K562 (cell line): ENCODE results near the gene HIP1R. TPM values are rescaled to one million over a fixed set of nuclear protein-coding genes. Genes with fewer than 3 reads are reported as not detected.

ENCODE experiments used
- ATAC-seq: fragments of 200-7000 bp; cut with Tn5 transposase; 3 replicates; pipeline ENCODE4 v1.9.1; 2020; ENCODE audit warnings: moderate library complexity
- BruUV-seq: library from RNA; stranded (reverse); fragments of 400-500 nt; replicated peaks from 2 replicates; lab custom pipeline; 2021; lab: Mats Ljungman, UMichigan
- CTCF ChIA-PET: fragments of 300-600 bp; formaldehyde crosslinking; extraction: SDS; loops from one replicate; lab custom pipeline; 2021; ENCODE audit warnings: low intra/inter-chr PET ratio; lab: Yijun Ruan, JAX
- POLR2A ChIA-PET: fragments of 300-600, 350-650 bp; sonication (Branson Sonifier 250); formaldehyde crosslinking; extraction: SDS; loops from one replicate; lab custom pipeline; 2021; ENCODE audit warnings: antibody characterized with exemption, inconsistent platforms; lab: Yijun Ruan, JAX
- DNase-seq, 4 experiments: peaks; one replicate each; pipeline versions ENCODE4 v3.0.0 to v3.0.0-alpha.2; 2011 to 2018; ENCODE audit warnings: low spot score in 3 of 4, mixed read lengths in 3 of 4; ENCODE audit errors: extremely low read depth in 1 of 4
- FAIRE-seq: peaks from 2 replicates; lab custom pipeline; 2011; peaks lifted over from hg19 to GRCh38; lab: Jason Lieb, UNC
- H2AFZ ChIP-seq: 2 replicates; pipeline ENCODE4 v1.6.0; 2011; ENCODE audit warnings: low read depth, low read length, control low read depth, inconsistent platforms
- H3K27ac ChIP-seq: fragments of 200-600 bp; 3 replicates; pipeline ENCODE4 v1.8.0; 2011; ENCODE audit warnings: low read depth, mild to moderate bottlenecking, control low read depth, inconsistent platforms, low read length, moderate library complexity, mixed read lengths; ENCODE audit errors: extremely low read depth
- H3K27me3 ChIP-seq, 2 experiments: fragments of 300-600 bp in 1 of 2; 2 replicates in 1 of 2; 3 replicates in 1 of 2; pipeline versions ENCODE4 v1.6.0 to v1.8.0; 2011; ENCODE audit warnings: inconsistent platforms in 2 of 2, low read length in 2 of 2, mild to moderate bottlenecking in 1 of 2, mixed read lengths in 1 of 2, moderate library complexity in 1 of 2; ENCODE audit not compliant: control insufficient read depth in 2 of 2, insufficient read depth in 2 of 2
- H3K36me3 ChIP-seq: fragments of 300-600 bp; 3 replicates; pipeline ENCODE4 v1.8.0; 2011; ENCODE audit warnings: mild to moderate bottlenecking, low read length, inconsistent platforms; ENCODE audit not compliant: control insufficient read depth, insufficient read depth
- H3K4me1 ChIP-seq, 2 experiments: fragments of 200-600 bp in 1 of 2; replicated peaks in 1 of 2; 2 replicates in 1 of 2; 3 replicates in 1 of 2; pipeline versions ENCODE4 v1.5.1 to v1.8.0; 2011; ENCODE audit warnings: inconsistent platforms in 2 of 2, low read length in 2 of 2, mild to moderate bottlenecking in 1 of 2, mixed read lengths in 1 of 2, moderate library complexity in 1 of 2; ENCODE audit not compliant: control insufficient read depth in 2 of 2, insufficient read depth in 2 of 2
- H3K4me2 ChIP-seq: 2 replicates; pipeline ENCODE4 v1.6.1; 2011; ENCODE audit warnings: low read length, control low read depth, inconsistent platforms, mixed read lengths; ENCODE audit not compliant: insufficient read depth
- H3K4me3 ChIP-seq: fragments of 200-600 bp; sonication (generic), shearing (Covaris generic); 2 replicates; pipeline ENCODE4 v1.5.1; 2016; ENCODE audit warnings: control low read depth, inconsistent platforms
- H3K79me2 ChIP-seq: fragments of 200-600 bp; 3 replicates; pipeline ENCODE4 v1.8.0; 2011; ENCODE audit warnings: low read length, inconsistent platforms; ENCODE audit not compliant: control insufficient read depth, insufficient read depth
- H3K9ac ChIP-seq, 2 experiments: 2 replicates each; pipeline versions ENCODE4 v1.6.0 to v1.6.1; 2011; ENCODE audit warnings: low read depth in 2 of 2, low read length in 2 of 2, control low read depth in 1 of 2, inconsistent platforms in 1 of 2, mild to moderate bottlenecking in 1 of 2, mixed read lengths in 1 of 2; ENCODE audit not compliant: insufficient read depth in 1 of 2
- H3K9me1 ChIP-seq: one replicate; pipeline ENCODE4 v1.6.0; 2011; ENCODE audit warnings: inconsistent platforms, mild to moderate bottlenecking, low read length, moderate library complexity; ENCODE audit not compliant: control insufficient read depth, insufficient read depth
- H3K9me3 ChIP-seq: replicated peaks from 2 replicates; pipeline ENCODE4 v1.5.1; 2011; ENCODE audit warnings: low read depth, low read length, inconsistent platforms; ENCODE audit not compliant: control insufficient read depth, insufficient read depth
- H4K20me1 ChIP-seq: replicated peaks from 2 replicates; pipeline ENCODE4 v1.6.1; 2011; ENCODE audit warnings: low read length, inconsistent platforms, mixed read lengths; ENCODE audit not compliant: control insufficient read depth, insufficient read depth
- AFF4 ChIP-seq: sonication (generic); formaldehyde crosslinking; IDR thresholded peaks from 2 replicates; pipeline ENCODE4 v1.8.0; 2023; ENCODE audit warnings: mild to moderate bottlenecking, missing genetic modification reagents
- EP300 ChIP-seq: IDR thresholded peaks from 2 replicates; pipeline ENCODE4 v1.6.1; 2012; ENCODE audit warnings: low read length, improper control_type of control experiment
- GMEB1 ChIP-seq: fragments of 250-450 bp; sonication (Bioruptor Pico); IDR thresholded peaks from 2 replicates; pipeline ENCODE4 v1.4.0; 2020; ENCODE audit warnings: mild to moderate bottlenecking
- L3MBTL2 ChIP-seq: fragments of 450-650 bp; IDR thresholded peaks from 2 replicates; pipeline ENCODE4 v1.6.1; 2016; ENCODE audit warnings: mild to moderate bottlenecking, moderate library complexity
- MECOM ChIP-seq: fragments of 250-450 bp; sonication (Bioruptor Pico); IDR thresholded peaks from 2 replicates; pipeline ENCODE4 v1.8.0; 2022; ENCODE audit warnings: inconsistent platforms
- MTA2 ChIP-seq: fragments of 450-650 bp; IDR thresholded peaks from 2 replicates; pipeline ENCODE4 v1.6.1; 2016; ENCODE audit warnings: low read depth
- MYNN ChIP-seq, 2 experiments: sonication (generic); formaldehyde crosslinking in 1 of 2; IDR thresholded peaks; 2 replicates each; pipeline versions ENCODE4 v1.5.0 to v1.6.1; 2016 to 2020; ENCODE audit warnings: antibody characterized with exemption in 1 of 2, missing genetic modification reagents in 1 of 2
- POLR2G ChIP-seq: fragments of 200-400 bp; formaldehyde crosslinking; IDR thresholded peaks from 2 replicates; pipeline ENCODE4 v1.6.1; 2017; ENCODE audit warnings: low read depth, mild to moderate bottlenecking, antibody characterized with exemption, low read length, moderate library complexity
- TBL1XR1 ChIP-seq, 2 experiments: IDR thresholded peaks; 2 replicates each; pipeline ENCODE4 v1.6.1; 2012; ENCODE audit warnings: improper control_type of control experiment in 2 of 2, low read length in 2 of 2, mild to moderate bottlenecking in 1 of 2
- TEAD1 ChIP-seq, 2 experiments: fragments of 450-650 bp in 1 of 2; sonication (generic) in 1 of 2; formaldehyde crosslinking; IDR thresholded peaks; 2 replicates each; pipeline versions ENCODE4 v1.4.0 to v1.8.0; 2020 to 2022; ENCODE audit warnings: mild to moderate bottlenecking in 2 of 2, missing genetic modification reagents in 1 of 2
- ZNF184 ChIP-seq: sonication (generic); formaldehyde crosslinking; IDR thresholded peaks from 2 replicates; pipeline ENCODE4 v1.5.0; 2020; ENCODE audit warnings: missing genetic modification reagents
- WGBS: fragments of 100-300 bp; shearing (Covaris generic); methylation state at CpG from one replicate; pipeline ENCODE4 v1.1.6; 2016; ENCODE audit warnings: low coverage, mixed read lengths; ENCODE audit not compliant: insufficient coverage; ENCODE audit errors: missing lambda C conversion rate; 5-methylcytosine and 5-hydroxymethylcytosine counted together
- in situ Hi-C: fragments of 300-500 bp; cut with MboI; formaldehyde crosslinking; loops from 4 replicates; pipeline ENCODE4 v1.15.0; 2018; ENCODE audit warnings: inconsistent platforms, mixed read lengths
- intact Hi-C: fragments of 100-400 bp; cut with micrococcal nuclease; formaldehyde crosslinking; loops from 2 replicates; pipeline ENCODE4 v1.14.2; 2022
- polyA plus RNA-seq, 8 experiments: library from polyadenylated mRNA; depleted of rRNA in 4 of 8; stranded (reverse) in 5 of 8; unstranded in 3 of 8; fragments of >200 nt; fragmentation: Nextera tagmentation in 2 of 8; fragmentation: Illumina TruSeq in 1 of 8; extraction: Ambion mirVana in 2 of 8; extraction: Trizol in 1 of 8; gene quantifications; 2 replicates each; pipeline versions ENCODE4 v1.2.1 to v1.2.3, GENCODE V29; 2011 to 2014; ENCODE audit warnings: inconsistent platforms in 1 of 8, missing spikeins in 1 of 8
- total RNA-seq, 7 experiments: library from RNA; depleted of rRNA in 6 of 7; stranded (reverse); fragments of >200 nt in 6 of 7; fragmentation: Illumina TruSeq in 2 of 7; extraction: Trizol in 2 of 7; gene quantifications; 2 replicates each; pipeline versions ENCODE4 v1.2.1 to v1.2.3, GENCODE V29; 2011 to 2021; ENCODE audit warnings: low replicate concordance in 1 of 7

The HIP1R gene
- total and polyA plus RNA-seq, 9 of the 15 experiments (the other 6 are each of a cell fraction or from before 2014, with no cell fraction given), result 0.15 to 31.0 (median 14.2) TPM

- CTCF ChIA-PET, result no interaction called here
- H3K9ac ChIP-seq, result no peak overlapping the region
These were observed 27.6 kb upstream of the HIP1R start for GRCh38 chr12:122807651-122808050.

More at GRCh38 chr12:122807651-122808050, 27.6 kb upstream of the HIP1R start:
- Histone ChIP-seq H3K9me3 (no peaks in the 10 kb centered on the region), H3K4me2 (no peak overlapping the region), H3K9me1 (no peaks in the 10 kb centered on the region), H3K27me3 (no peaks in the 10 kb centered on the region), H3K79me2 (no peaks in the 10 kb centered on the region), H2AFZ (no peak overlapping the region), H3K27ac (no peak overlapping the region), H3K4me3 (no peak overlapping the region), H3K4me1 (no peaks in the 10 kb centered on the region; a peak in 1 of 5 replicates), H4K20me1 (no peaks in the 10 kb centered on the region), H3K36me3 (no peaks in the 10 kb centered on the region)
- ATAC-seq (no peak), FAIRE-seq (no peak), DNase-seq (no peak)
- intact Hi-C loops (no loop called here), in situ Hi-C loops (no loop called here)
- no peak for TF ChIP-seq GMEB1 (CRISPR knock-in tag)
- TF ChIP-seq AFF4 (CRISPR knock-in tag), result no peak
- TF ChIP-seq TEAD1 (CRISPR knock-in tag; IDR thresholded peaks at IDR 0.05), result no peak
- TF ChIP-seq L3MBTL2, result no peak
- no peak for TF ChIP-seq EP300
- TF ChIP-seq MTA2, result no peak
- TF ChIP-seq TBL1XR1 (IDR thresholded peaks at IDR 0.05; ENCODE audit: low read length in 2 of 2), result no peak
- TF ChIP-seq POLR2G, result no peak
- TF ChIP-seq ZNF184 (CRISPR knock-in tag), result no peak
- no peak for TF ChIP-seq MYNN (IDR thresholded peaks at IDR 0.05)
- no peak for TF ChIP-seq MYNN (CRISPR knock-in tag; IDR thresholded peaks at IDR 0.05)
- no peak for TF ChIP-seq MECOM (CRISPR knock-in tag)
- no TSS peak for BruUV-seq
- 81% methylated on average over 1 of the region's 1 CpG for WGBS
- POLR2A ChIA-PET, result no interaction called here
